ENCODE results near the gene CMYA5.

DNA sequence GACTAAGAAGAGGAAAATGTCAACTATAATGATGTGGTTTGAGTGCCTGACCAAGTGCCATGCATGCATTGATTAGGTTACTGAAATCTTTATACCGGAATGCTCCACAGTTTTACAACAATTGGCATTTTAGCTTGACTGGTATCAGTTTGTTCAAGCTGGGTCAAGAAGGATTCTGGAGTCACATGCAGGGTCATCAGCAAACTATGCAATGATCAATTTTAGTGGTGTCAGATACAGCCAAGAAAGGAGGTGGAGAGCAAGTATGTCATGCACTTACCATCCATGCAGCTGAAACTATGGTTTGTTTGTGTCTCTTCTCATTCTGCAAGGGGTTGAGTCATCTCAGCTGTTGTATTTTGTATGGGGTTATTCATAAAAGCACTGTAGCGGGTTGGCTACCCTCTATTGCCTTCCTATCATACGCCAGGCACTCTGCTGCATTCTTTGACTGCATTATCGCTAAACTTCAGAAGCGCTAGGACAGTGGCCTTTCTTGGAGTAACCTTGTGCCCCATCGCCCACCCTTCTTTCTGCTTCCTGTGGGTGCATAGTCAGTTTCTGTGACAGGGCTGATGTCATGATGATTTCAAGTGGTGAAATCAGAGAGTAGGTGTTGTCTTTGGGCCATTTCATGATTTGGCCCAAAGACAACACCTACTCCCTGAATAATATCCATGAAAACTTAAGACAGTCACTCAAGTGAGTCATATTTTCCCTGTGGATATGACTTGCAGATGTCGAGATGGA, 156.0 kb downstream of the CMYA5 start:
- TF ChIP-seq ZNF274 (IDR thresholded peaks at IDR 0.05; ENCODE audit: low read depth, low read length) (no peak), YY1 (IDR thresholded peaks at IDR 0.05; ENCODE audit: insufficient read depth, insufficient read length) (no peak), SUZ12 (IDR thresholded peaks at IDR 0.05; ENCODE audit: extremely low read depth, insufficient read depth, insufficient read length) (no peak)

All from NT2/D1 (cell line).